Kasumi-1 (cell line): Measurements from ENCODE around the gene FKBP1A.

ENCODE experiments used
- DNase-seq, 2 experiments: peaks; one replicate each; lab custom pipeline; 2025; lab: John Stamatoyannopoulos, UW

The FKBP1A gene

GRCh38 chr20:1392693-1393506 is at the start of gene FKBP1A:
Gene FKBP1A, minus strand, starts transcription at chr20:1393054. Its CDS starts 56 bp downstream, at chr20:1392998.
- peak; percentile 93 to 94 for DNase-seq

- no peak for DNase-seq
Observed at GRCh38 chr20:1442304-1442703, 49.5 kb upstream of the FKBP1A start.

- DNase-seq = no peak
Observed at GRCh38 chr20:1441133-1441532, 48.3 kb upstream of the FKBP1A start.

GRCh38 chr20:1440024-1440423 is 47.2 kb upstream of the FKBP1A start:
- DNase-seq = peak; percentile 30 to 40

GRCh38 chr20:1438361-1438760 is 45.5 kb upstream of the FKBP1A start:
- DNase-seq = no peak

GRCh38 chr20:1437235-1437904 is 44.5 kb upstream of the FKBP1A start:
- peak; percentile 58 to 63 for DNase-seq

GRCh38 chr20:1436263-1436662 is 43.4 kb upstream of the FKBP1A start:
- DNase-seq = no peak

GRCh38 chr20:1435337-1435699 is 42.5 kb upstream of the FKBP1A start:
- DNase-seq = no peak

- peak; percentile 36 to 42 for DNase-seq
Observed at GRCh38 chr20:1434571-1435336, 41.9 kb upstream of the FKBP1A start.

GRCh38 chr20:1431158-1431557 is 38.3 kb upstream of the FKBP1A start:
- DNase-seq = no peak

- no peak for DNase-seq
Observed at GRCh38 chr20:1430004-1430451, 37.2 kb upstream of the FKBP1A start.

GRCh38 chr20:1429143-1429728 is 36.4 kb upstream of the FKBP1A start:
- no peak for DNase-seq

- DNase-seq = no peak
Observed at GRCh38 chr20:1427457-1428054, 34.7 kb upstream of the FKBP1A start.

GRCh38 chr20:1426231-1426849 is 33.5 kb upstream of the FKBP1A start:
- no peak for DNase-seq

- DNase-seq = no peak
Observed at GRCh38 chr20:1424336-1424735, 31.5 kb upstream of the FKBP1A start.

GRCh38 chr20:1423625-1424106 is 30.8 kb upstream of the FKBP1A start:
- no peak for DNase-seq

- DNase-seq = no peak
Observed at GRCh38 chr20:1423206-1423605, 30.4 kb upstream of the FKBP1A start.

GRCh38 chr20:1422753-1423152 is 29.9 kb upstream of the FKBP1A start:
- DNase-seq = no peak

GRCh38 chr20:1420066-1420465 is 27.2 kb upstream of the FKBP1A start:
- no peak for DNase-seq

GRCh38 chr20:1418350-1418749 is 25.5 kb upstream of the FKBP1A start:
- no peak for DNase-seq

- DNase-seq = no peak
Observed at GRCh38 chr20:1417790-1418189, 24.9 kb upstream of the FKBP1A start.
